ENCODE results near the gene LRP2.

The LRP2 gene

GRCh38 chr2:169225906-169226305 lies 136.4 kb downstream of the LRP2 start:
- Histone ChIP-seq H3K9ac (ENCODE audit: low read length) (no peak overlapping the region), H3K9me3 (ENCODE audit: control insufficient read depth, low read depth, low read length) (no peaks in the 10 kb centered on the region), H3K36me3 (ENCODE audit: control insufficient read depth, low read depth, low read length) (no peaks in the 10 kb centered on the region), H3K4me1 (ENCODE audit: control insufficient read depth, low read depth, low read length) (no peaks in the 10 kb centered on the region), H3K27ac (ENCODE audit: low read length) (no peak overlapping the region), H3K4me3 (ENCODE audit: low read length) (no peak overlapping the region), H3K27me3 (ENCODE audit: control insufficient read depth, insufficient read depth, low read length) (no peaks in the 10 kb centered on the region)

GRCh38 chr2:169225233-169225750 lies 137.0 kb downstream of the LRP2 start:
- no peaks in the 10 kb centered on the region for H3K9me3 ChIP-seq (ENCODE audit: control insufficient read depth, low read depth, low read length)
- no peak overlapping the region for H3K27ac ChIP-seq (ENCODE audit: low read length)

GRCh38 chr2:169222665-169223064 lies 139.7 kb downstream of the LRP2 start:
- Histone ChIP-seq H3K27ac (ENCODE audit: low read length) (no peak overlapping the region), H3K9me3 (ENCODE audit: control insufficient read depth, low read depth, low read length) (no peaks in the 10 kb centered on the region), H3K36me3 (ENCODE audit: control insufficient read depth, low read depth, low read length) (no peaks in the 10 kb centered on the region), H3K4me1 (ENCODE audit: control insufficient read depth, low read depth, low read length) (no peaks in the 10 kb centered on the region), H3K27me3 (ENCODE audit: control insufficient read depth, insufficient read depth, low read length) (no peaks in the 10 kb centered on the region), H3K4me3 (ENCODE audit: low read length) (no peak overlapping the region), H3K9ac (ENCODE audit: low read length) (no peak overlapping the region)

More at GRCh38 chr2:169225233-169225750, 137.0 kb downstream of the LRP2 start:
- H3K27me3 ChIP-seq (ENCODE audit: control insufficient read depth, insufficient read depth, low read length), result no peaks in the 10 kb centered on the region
- no peak overlapping the region for H3K4me3 ChIP-seq (ENCODE audit: low read length)
- H3K9ac ChIP-seq (ENCODE audit: low read length), result no peak overlapping the region
- H3K4me1 ChIP-seq (ENCODE audit: control insufficient read depth, low read depth, low read length), result no peaks in the 10 kb centered on the region
- H3K36me3 ChIP-seq (ENCODE audit: control insufficient read depth, low read depth, low read length), result no peaks in the 10 kb centered on the region

GRCh38 chr2:169221745-169222369 lies 140.5 kb downstream of the LRP2 start:
- Histone ChIP-seq H3K4me1 (ENCODE audit: control insufficient read depth, low read depth, low read length) (no peaks in the 10 kb centered on the region), H3K27ac (ENCODE audit: low read length) (no peak overlapping the region), H3K9ac (ENCODE audit: low read length) (no peak overlapping the region)

GRCh38 chr2:169210917-169211316 lies 151.4 kb downstream of the LRP2 start:
- Histone ChIP-seq H3K27me3 (ENCODE audit: control insufficient read depth, insufficient read depth, low read length) (no peaks in the 10 kb centered on the region), H3K9ac (ENCODE audit: low read length) (no peak overlapping the region), H3K9me3 (ENCODE audit: control insufficient read depth, low read depth, low read length) (no peaks in the 10 kb centered on the region), H3K36me3 (ENCODE audit: control insufficient read depth, low read depth, low read length) (no peaks in the 10 kb centered on the region), H3K27ac (ENCODE audit: low read length) (no peak overlapping the region), H3K4me3 (ENCODE audit: low read length) (no peak overlapping the region), H3K4me1 (ENCODE audit: control insufficient read depth, low read depth, low read length) (no peaks in the 10 kb centered on the region)

More at GRCh38 chr2:169221745-169222369, 140.5 kb downstream of the LRP2 start:
- H3K9me3 ChIP-seq (ENCODE audit: control insufficient read depth, low read depth, low read length), result no peaks in the 10 kb centered on the region
- no peak overlapping the region for H3K4me3 ChIP-seq (ENCODE audit: low read length)
- H3K27me3 ChIP-seq (ENCODE audit: control insufficient read depth, insufficient read depth, low read length), result no peaks in the 10 kb centered on the region
- H3K36me3 ChIP-seq (ENCODE audit: control insufficient read depth, low read depth, low read length), result no peaks in the 10 kb centered on the region

- Histone ChIP-seq H3K4me3 (ENCODE audit: low read length) (no peak overlapping the region), H3K27me3 (ENCODE audit: control insufficient read depth, insufficient read depth, low read length) (no peaks in the 10 kb centered on the region), H3K4me1 (ENCODE audit: control insufficient read depth, low read depth, low read length) (no peaks in the 10 kb centered on the region), H3K9ac (ENCODE audit: low read length) (no peak overlapping the region), H3K9me3 (ENCODE audit: control insufficient read depth, low read depth, low read length) (no peaks in the 10 kb centered on the region), H3K27ac (ENCODE audit: low read length) (no peak overlapping the region), H3K36me3 (ENCODE audit: control insufficient read depth, low read depth, low read length) (no peaks in the 10 kb centered on the region)
Measured at GRCh38 chr2:169208026-169208425, 154.3 kb downstream of the LRP2 start.

GRCh38 chr2:169205176-169205575 lies 157.2 kb downstream of the LRP2 start:
- Histone ChIP-seq H3K9ac (ENCODE audit: low read length) (no peak overlapping the region), H3K4me3 (ENCODE audit: low read length) (no peak overlapping the region), H3K36me3 (ENCODE audit: control insufficient read depth, low read depth, low read length) (no peaks in the 10 kb centered on the region), H3K27ac (ENCODE audit: low read length) (no peak overlapping the region), H3K9me3 (ENCODE audit: control insufficient read depth, low read depth, low read length) (no peaks in the 10 kb centered on the region), H3K27me3 (ENCODE audit: control insufficient read depth, insufficient read depth, low read length) (no peaks in the 10 kb centered on the region), H3K4me1 (ENCODE audit: control insufficient read depth, low read depth, low read length) (no peaks in the 10 kb centered on the region)

GRCh38 chr2:169203952-169204351 lies 158.4 kb downstream of the LRP2 start:
- Histone ChIP-seq H3K36me3 (ENCODE audit: control insufficient read depth, low read depth, low read length) (no peaks in the 10 kb centered on the region), H3K27me3 (ENCODE audit: control insufficient read depth, insufficient read depth, low read length) (no peaks in the 10 kb centered on the region), H3K9ac (ENCODE audit: low read length) (no peak overlapping the region), H3K4me1 (ENCODE audit: control insufficient read depth, low read depth, low read length) (no peaks in the 10 kb centered on the region), H3K27ac (ENCODE audit: low read length) (no peak overlapping the region), H3K4me3 (ENCODE audit: low read length) (no peak overlapping the region), H3K9me3 (ENCODE audit: control insufficient read depth, low read depth, low read length) (no peaks in the 10 kb centered on the region)

GRCh38 chr2:169200756-169201155 lies 161.6 kb downstream of the LRP2 start:
- Histone ChIP-seq H3K4me3 (ENCODE audit: low read length) (no peak overlapping the region), H3K27me3 (ENCODE audit: control insufficient read depth, insufficient read depth, low read length) (no peaks in the 10 kb centered on the region), H3K9ac (ENCODE audit: low read length) (no peak overlapping the region), H3K27ac (ENCODE audit: low read length) (no peak overlapping the region), H3K9me3 (ENCODE audit: control insufficient read depth, low read depth, low read length) (no peaks in the 10 kb centered on the region), H3K36me3 (ENCODE audit: control insufficient read depth, low read depth, low read length) (no peaks in the 10 kb centered on the region), H3K4me1 (ENCODE audit: control insufficient read depth, low read depth, low read length) (no peaks in the 10 kb centered on the region)

- no peaks in the 10 kb centered on the region for H3K27me3 ChIP-seq (ENCODE audit: control insufficient read depth, insufficient read depth, low read length)
- H3K4me1 ChIP-seq (ENCODE audit: control insufficient read depth, low read depth, low read length), result no peaks in the 10 kb centered on the region
- no peaks in the 10 kb centered on the region for H3K36me3 ChIP-seq (ENCODE audit: control insufficient read depth, low read depth, low read length)
- no peaks in the 10 kb centered on the region for H3K9me3 ChIP-seq (ENCODE audit: control insufficient read depth, low read depth, low read length)
- H3K27ac ChIP-seq (ENCODE audit: low read length), result no peak overlapping the region
- no peak overlapping the region for H3K4me3 ChIP-seq (ENCODE audit: low read length)
- no peak overlapping the region for H3K9ac ChIP-seq (ENCODE audit: low read length)
Measured at GRCh38 chr2:169193618-169194017, 168.7 kb downstream of the LRP2 start.

GRCh38 chr2:169190197-169190775 lies 172.0 kb downstream of the LRP2 start:
- Histone ChIP-seq H3K27me3 (ENCODE audit: control insufficient read depth, insufficient read depth, low read length) (no peaks in the 10 kb centered on the region), H3K4me1 (ENCODE audit: control insufficient read depth, low read depth, low read length) (no peaks in the 10 kb centered on the region), H3K27ac (ENCODE audit: low read length) (no peak overlapping the region), H3K4me3 (ENCODE audit: low read length) (no peak overlapping the region), H3K9ac (ENCODE audit: low read length) (no peak overlapping the region), H3K9me3 (ENCODE audit: control insufficient read depth, low read depth, low read length) (no peaks in the 10 kb centered on the region), H3K36me3 (ENCODE audit: control insufficient read depth, low read depth, low read length) (no peaks in the 10 kb centered on the region)

- H3K9me3 ChIP-seq (ENCODE audit: control insufficient read depth, low read depth, low read length), result no peaks in the 10 kb centered on the region
- no peak overlapping the region for H3K9ac ChIP-seq (ENCODE audit: low read length)
- no peak overlapping the region for H3K4me3 ChIP-seq (ENCODE audit: low read length)
- H3K27me3 ChIP-seq (ENCODE audit: control insufficient read depth, insufficient read depth, low read length), result no peaks in the 10 kb centered on the region
- no peaks in the 10 kb centered on the region for H3K36me3 ChIP-seq (ENCODE audit: control insufficient read depth, low read depth, low read length)
- no peaks in the 10 kb centered on the region for H3K4me1 ChIP-seq (ENCODE audit: control insufficient read depth, low read depth, low read length)
- no peak overlapping the region for H3K27ac ChIP-seq (ENCODE audit: low read length)
Measured at GRCh38 chr2:169189132-169189531, 173.2 kb downstream of the LRP2 start.

All from iPS-18a (cell line).